Omental fat pad (tissue), 4 donors: ENCODE data around the gene DIP2C. TPM values are rescaled to one million over a fixed set of nuclear protein-coding genes. Genes with fewer than 3 reads are reported as not detected.
"Not testable (repeated sequence)": the region's sequence is repeated elsewhere in the genome, so short reads cannot be mapped to it uniquely, and the experiment has no call there.

Source experiments
- ATAC-seq: fragments of 150-250 bp; one replicate; pipeline ENCODE4 v1.9.1; 2016; ENCODE audit warnings: mild to moderate bottlenecking, moderate library complexity; ENCODE audit not compliant: low FRiP score
- DNase-seq: peaks from one replicate; pipeline ENCODE4 v3.0.0-alpha.2; 2019; ENCODE audit warnings: low spot score
- CTCF ChIP-seq, 3 donors: fragments of 450-650 bp; IDR thresholded peaks; one replicate each; pipeline ENCODE4 v1.5.1; 2016 to 2017; ENCODE audit warnings: antibody characterized with exemption in 3 of 3, mild to moderate bottlenecking in 3 of 3, moderate library complexity in 2 of 3
- total RNA-seq, 4 donors: library from RNA; depleted of rRNA; stranded (reverse); fragments of >200 nt; gene quantifications; one replicate each; pipeline ENCODE4 v1.1.0, GENCODE V29; 2016

The DIP2C gene
- total RNA-seq, 4 donors from 2014 or later = 19.7 to 56.5 (median 31.1) TPM

GRCh38 chr10:373015-373414 is 316.5 kb downstream of the DIP2C start:
- DNase-seq = no peak
- no peak for ATAC-seq
- no peak for TF ChIP-seq CTCF (IDR thresholded peaks at IDR 0.05)

DNA sequence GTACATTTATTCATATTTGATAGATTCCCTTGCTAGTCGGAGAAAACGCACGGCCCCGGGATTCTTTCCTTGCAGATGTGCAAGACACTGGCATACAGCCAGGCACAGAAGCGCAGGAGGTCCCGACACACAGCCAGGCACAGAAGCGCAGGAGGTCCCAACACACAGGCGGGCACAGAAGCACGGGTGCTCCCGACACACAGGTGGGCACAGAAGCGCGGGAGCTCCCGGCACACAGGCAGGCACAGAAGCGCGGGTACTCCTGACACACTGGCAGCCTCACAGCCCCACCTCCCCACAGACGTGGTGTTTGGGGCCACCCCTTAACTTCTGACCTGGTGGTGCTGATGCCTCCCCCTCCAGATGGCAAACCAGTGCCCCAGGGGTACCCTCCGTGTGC is 316.9 kb downstream of the DIP2C start:
- TF ChIP-seq CTCF (IDR thresholded peaks at IDR 0.05) = no peak
- DNase-seq = no peak
- ATAC-seq = no peak

GRCh38 chr10:371515-371914 is 318.0 kb downstream of the DIP2C start:
- DNase-seq (no peak), ATAC-seq (no peak)
- TF ChIP-seq CTCF (IDR thresholded peaks at IDR 0.05) = no peak

DNA sequence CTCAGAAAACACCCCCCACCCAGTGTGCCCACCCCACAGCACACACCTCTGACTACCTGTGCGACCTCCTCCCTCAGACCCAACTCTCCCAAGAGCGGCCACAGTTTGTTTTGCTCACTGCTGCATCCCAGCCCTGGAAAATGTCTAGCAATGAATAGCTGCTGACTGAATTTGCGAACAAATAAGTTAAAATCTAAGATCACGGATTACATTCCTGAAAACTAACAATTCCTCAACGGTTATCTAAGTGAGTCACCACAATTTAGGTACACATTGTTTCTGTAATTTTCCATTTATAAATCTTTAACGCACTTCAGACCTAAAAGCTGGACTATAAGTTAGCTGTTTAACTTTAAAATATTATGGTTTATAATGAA is 319.0 kb downstream of the DIP2C start:
- DNase-seq (no peak), ATAC-seq (no peak)
- no peak for TF ChIP-seq CTCF (IDR thresholded peaks at IDR 0.05)

- TF ChIP-seq CTCF (IDR thresholded peaks at IDR 0.05) = no peak
- ATAC-seq (no peak), DNase-seq (no peak)
These were observed 319.6 kb downstream of the DIP2C start for GRCh38 chr10:369684-370448.

DNA sequence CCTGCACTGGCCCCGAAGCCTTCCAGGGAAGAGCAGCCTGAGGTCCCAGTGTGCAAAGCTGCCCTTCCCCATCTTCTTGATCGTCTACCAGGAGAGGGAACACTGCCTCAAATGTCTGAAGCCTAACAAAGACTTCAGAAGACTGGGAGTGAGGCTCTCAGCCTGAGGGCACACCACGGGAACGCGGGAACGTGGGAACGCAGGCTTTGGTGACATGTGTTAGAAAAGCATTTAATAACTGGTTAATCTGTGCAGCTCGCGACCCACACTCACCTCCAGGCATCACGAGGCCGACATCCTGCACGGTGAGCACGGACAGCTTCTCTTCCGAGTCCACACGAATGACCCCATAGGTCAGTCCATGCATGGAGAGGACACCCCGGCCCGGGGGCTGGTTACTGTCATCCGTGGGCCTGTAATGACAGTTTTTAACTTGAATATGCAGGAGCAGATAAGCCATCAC is 320.2 kb downstream of the DIP2C start:
- no peak for TF ChIP-seq CTCF (IDR thresholded peaks at IDR 0.05)
- ATAC-seq (no peak), DNase-seq (no peak)

- no peak for DNase-seq
- ATAC-seq = no peak
- no peak for TF ChIP-seq CTCF (IDR thresholded peaks at IDR 0.05)
These were observed 320.8 kb downstream of the DIP2C start for GRCh38 chr10:368579-369220.

GRCh38 chr10:368107-368506 is 321.4 kb downstream of the DIP2C start:
- DNase-seq, ATAC-seq: not testable (repeated sequence)
